HCT116 (cell line): Measurements from ENCODE around the gene PHF19. TPM values are rescaled to one million over a fixed set of nuclear protein-coding genes. Genes with fewer than 3 reads are reported as not detected.

Experiments
- ATAC-seq: fragments of 200-7000 bp; cut with Tn5 transposase; 2 replicates; pipeline ENCODE4 v1.9.1; 2020; ENCODE audit warnings: mild to moderate bottlenecking, moderate library complexity
- BruUV-seq: library from RNA; stranded (reverse); fragments of 400-500 nt; replicated peaks from 2 replicates; lab custom pipeline; 2021; lab: Mats Ljungman, UMichigan
- CTCF ChIA-PET: fragments of 300-600 bp; sonication (Branson Sonifier 250); formaldehyde crosslinking; loops from one replicate; lab custom pipeline; 2021; ENCODE audit warnings: antibody characterized with exemption; lab: Charles Lee
- POLR2A ChIA-PET: fragments of 300-600, 350-600 bp; sonication (Branson Sonifier 250); formaldehyde crosslinking; loops from one replicate; lab custom pipeline; 2021; ENCODE audit warnings: antibody characterized with exemption; lab: Charles Lee
- RAD21 ChIA-PET, 2 experiments: fragments of 300-600 bp; sonication (Branson Sonifier 250); formaldehyde crosslinking; loops; one replicate each; lab custom pipeline; 2023; ENCODE audit warnings: low total read pairs in 2 of 2; ENCODE audit not compliant: uncharacterized antibody in 2 of 2, unreplicated experiment in 2 of 2, low non-redundant PET in 1 of 2; lab: Charles Lee
- DNase-seq: peaks from one replicate; pipeline ENCODE4 v3.0.0-alpha.2; 2010; ENCODE audit warnings: low read depth, low spot score
- H2AFZ ChIP-seq: fragments of 200-600 bp; shearing (Covaris generic), sonication (generic); 2 replicates; pipeline ENCODE4 v1.6.1; 2017; ENCODE audit warnings: low read depth, mixed run types, mixed read lengths, antibody characterized with exemption, low read length; ENCODE audit not compliant: poor library complexity, severe bottlenecking
- H3K27ac ChIP-seq: 2 replicates; pipeline ENCODE4 v1.5.1; 2012; ENCODE audit warnings: low read depth, low read length
- H3K27me3 ChIP-seq: fragments of 200-600 bp; sonication (generic); 2 replicates; pipeline ENCODE4 v1.6.1; 2016; ENCODE audit warnings: mixed run types, low read length, mixed read lengths; ENCODE audit not compliant: insufficient read depth
- H3K36me3 ChIP-seq, 2 experiments: fragments of 200-500 bp in 1 of 2; fragments of 200-600 bp in 1 of 2; sonication (Bioruptor generic) in 1 of 2; sonication (generic) in 1 of 2; 2 replicates each; pipeline versions ENCODE4 v1.5.1 to v1.6.1; 2014 to 2016; ENCODE audit warnings: low read length in 2 of 2, inconsistent platforms in 1 of 2, mixed read lengths in 1 of 2, mixed run types in 1 of 2; ENCODE audit not compliant: insufficient read depth in 2 of 2, control insufficient read depth in 1 of 2
- H3K4me1 ChIP-seq, 2 experiments: fragments of 200-600 bp in 1 of 2; sonication (generic) in 1 of 2; 2 replicates each; pipeline versions ENCODE4 v1.5.1 to v1.6.1; 2012 to 2017; ENCODE audit warnings: low read length in 2 of 2, inconsistent platforms in 1 of 2, mild to moderate bottlenecking in 1 of 2, mixed read lengths in 1 of 2, mixed run types in 1 of 2, moderate library complexity in 1 of 2; ENCODE audit not compliant: insufficient read depth in 2 of 2, control insufficient read depth in 1 of 2
- H3K4me2 ChIP-seq: fragments of 200-600 bp; sonication (generic); 2 replicates; pipeline ENCODE4 v1.6.1; 2017; ENCODE audit warnings: mixed run types, low read length, mixed read lengths
- H3K4me3 ChIP-seq, 2 experiments: fragments of 200-600 bp in 1 of 2; sonication (generic) in 1 of 2; replicated peaks in 1 of 2; 2 replicates each; pipeline ENCODE4 v1.5.1; 2011 to 2016; ENCODE audit warnings: low read length in 2 of 2, control low read depth in 1 of 2, low read depth in 1 of 2, mild to moderate bottlenecking in 1 of 2, mixed read lengths in 1 of 2, mixed run types in 1 of 2
- H3K79me2 ChIP-seq: fragments of 200-600 bp; sonication (generic); 2 replicates; pipeline ENCODE4 v1.6.1; 2017; ENCODE audit warnings: mild to moderate bottlenecking, mixed run types, low read length, moderate library complexity, mixed read lengths; ENCODE audit not compliant: insufficient read depth
- H3K9ac ChIP-seq: fragments of 200-600 bp; sonication (generic); 2 replicates; pipeline ENCODE4 v1.6.1; 2016; ENCODE audit warnings: low read length, mixed read lengths
- H3K9me2 ChIP-seq: fragments of 200-600 bp; sonication (generic), shearing (Covaris generic); 2 replicates; pipeline ENCODE4 v1.6.1; 2017; ENCODE audit warnings: mixed run types, mild to moderate bottlenecking, moderate library complexity; ENCODE audit not compliant: insufficient read depth
- H3K9me3 ChIP-seq, 2 experiments: fragments of 200-500 bp in 1 of 2; fragments of 200-600 bp in 1 of 2; sonication (Bioruptor generic) in 1 of 2; sonication (generic) in 1 of 2; 2 replicates each; pipeline ENCODE4 v1.6.1; 2014 to 2017; ENCODE audit warnings: low read length in 2 of 2, mixed read lengths in 2 of 2, inconsistent platforms in 1 of 2, low read depth in 1 of 2, mild to moderate bottlenecking in 1 of 2, mixed run types in 1 of 2, moderate library complexity in 1 of 2; ENCODE audit not compliant: control insufficient read depth in 1 of 2, insufficient read depth in 1 of 2
- H4K20me1 ChIP-seq: fragments of 200-600 bp; sonication (generic), shearing (Covaris generic); 2 replicates; pipeline ENCODE4 v1.6.1; 2017; ENCODE audit warnings: mixed run types, mild to moderate bottlenecking, moderate library complexity; ENCODE audit not compliant: insufficient read depth
- EZH2 ChIP-seq: fragments of 200-600 bp; sonication (generic); IDR thresholded peaks from 2 replicates; pipeline ENCODE4 v1.6.1; 2017; ENCODE audit warnings: antibody characterized with exemption, mixed run types
- EZH2phosphoT487 ChIP-seq: fragments of 200-600 bp; IDR thresholded peaks from 2 replicates; pipeline ENCODE4 v1.6.1; 2018; ENCODE audit warnings: antibody characterized with exemption, borderline replicate concordance
- FOSL1 ChIP-seq: IDR thresholded peaks from 2 replicates; pipeline ENCODE4 v1.6.1; 2012; ENCODE audit warnings: low read depth
- JUND ChIP-seq: IDR thresholded peaks from 2 replicates; pipeline ENCODE4 v1.6.1; 2012
- POLR2A ChIP-seq: IDR thresholded peaks from 2 replicates; pipeline ENCODE4 v1.7.0; 2011; ENCODE audit warnings: borderline replicate concordance; ENCODE audit not compliant: insufficient read depth, insufficient read length; ENCODE audit errors: extremely low read depth
- POLR2AphosphoS5 ChIP-seq: IDR thresholded peaks from 2 replicates; pipeline ENCODE4 v1.6.1; 2011; ENCODE audit warnings: mild to moderate bottlenecking, low read depth, low read length, moderate library complexity
- TCF7L2 ChIP-seq: IDR thresholded peaks from 2 replicates; pipeline ENCODE4 v1.7.0; 2011; ENCODE audit warnings: borderline replicate concordance, inconsistent platforms; ENCODE audit not compliant: insufficient read depth, insufficient read length; ENCODE audit errors: extremely low read depth
- ZNF274 ChIP-seq: fragments of 200-500 bp; sonication (Bioruptor generic); IDR thresholded peaks from 2 replicates; pipeline ENCODE4 v1.6.1; 2014; ENCODE audit warnings: mild to moderate bottlenecking, low read depth, low read length, inconsistent platforms
- intact Hi-C: fragments of 100-400 bp; cut with micrococcal nuclease; formaldehyde crosslinking; loops from 2 replicates; pipeline ENCODE4 v1.10.0; 2022
- total RNA-seq: library from RNA; stranded (reverse); gene quantifications from one replicate; pipeline ENCODE4 v1.2.1, GENCODE V29; 2021; ENCODE audit not compliant: unreplicated experiment
- TF ChIP-seq, protein P1 (sequence below): IDR thresholded peaks from 2 replicates; pipeline ENCODE4 v1.6.1; 2012; ENCODE audit warnings: low read depth

The PHF19 gene
- total RNA-seq, 1 experiment from 2014 or later, result 74.0 TPM

DNA sequence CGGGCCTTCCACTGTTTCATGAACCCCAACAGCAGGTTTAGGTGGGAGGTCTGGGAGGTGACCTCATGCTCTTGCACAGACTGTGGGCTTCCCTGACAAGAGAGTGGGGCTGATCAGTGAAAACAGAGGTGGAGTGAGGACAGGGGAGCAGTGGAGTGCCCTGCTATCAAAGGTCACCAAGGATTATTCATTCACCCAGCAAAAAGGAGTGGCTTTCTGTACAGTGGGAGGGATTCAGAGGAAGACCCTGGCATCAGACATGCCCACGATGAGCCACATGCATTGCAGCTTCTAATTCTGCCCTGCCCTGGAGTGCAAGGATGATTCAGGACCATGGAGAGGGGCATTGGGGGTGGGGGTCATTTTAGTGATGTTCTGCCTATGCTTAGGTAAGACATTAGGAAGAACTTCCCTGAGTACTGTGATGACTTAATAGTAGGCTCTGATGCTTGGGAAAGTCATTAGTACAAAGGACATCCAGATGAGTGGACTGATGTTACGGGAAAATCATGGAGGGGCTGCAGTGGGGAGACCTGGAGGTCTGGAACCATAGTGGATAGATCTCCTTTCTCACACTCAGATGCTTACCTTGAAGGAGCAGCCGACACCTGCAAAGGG is 36.8 kb upstream of the PHF19 start:
- Histone ChIP-seq H3K9me2 (no peaks in the 10 kb centered on the region), H3K4me1 (peaks cover 6 to 14% of the 10 kb centered on the region in 2 experiments), H3K27me3 (no peaks in the 10 kb centered on the region), H3K4me2 (no peak overlapping the region), H3K79me2 (no peaks in the 10 kb centered on the region), H3K9me3 (no peaks in the 10 kb centered on the region), H3K36me3 (no peaks in the 10 kb centered on the region), H3K9ac (no peak overlapping the region), H4K20me1 (no peaks in the 10 kb centered on the region), H3K27ac (no peak overlapping the region), H2AFZ (no peak overlapping the region), H3K4me3 (no peak overlapping the region)
- RAD21 ChIA-PET, result no interaction called here
- intact Hi-C loops, result no loop called here
- BruUV-seq, result no TSS peak
- DNase-seq (no peak), ATAC-seq (no peak)
- CTCF ChIA-PET, result no interaction called here
- POLR2A ChIA-PET, result no interaction called here
- TF ChIP-seq TCF7L2 (no peak), POLR2A (no peak), FOSL1 (no peak), POLR2AphosphoS5 (no peak), ZNF274 (no peak), EZH2 (no peak), EZH2phosphoT487 (no peak), JUND (no peak)
- TF ChIP-seq, protein P1, sequence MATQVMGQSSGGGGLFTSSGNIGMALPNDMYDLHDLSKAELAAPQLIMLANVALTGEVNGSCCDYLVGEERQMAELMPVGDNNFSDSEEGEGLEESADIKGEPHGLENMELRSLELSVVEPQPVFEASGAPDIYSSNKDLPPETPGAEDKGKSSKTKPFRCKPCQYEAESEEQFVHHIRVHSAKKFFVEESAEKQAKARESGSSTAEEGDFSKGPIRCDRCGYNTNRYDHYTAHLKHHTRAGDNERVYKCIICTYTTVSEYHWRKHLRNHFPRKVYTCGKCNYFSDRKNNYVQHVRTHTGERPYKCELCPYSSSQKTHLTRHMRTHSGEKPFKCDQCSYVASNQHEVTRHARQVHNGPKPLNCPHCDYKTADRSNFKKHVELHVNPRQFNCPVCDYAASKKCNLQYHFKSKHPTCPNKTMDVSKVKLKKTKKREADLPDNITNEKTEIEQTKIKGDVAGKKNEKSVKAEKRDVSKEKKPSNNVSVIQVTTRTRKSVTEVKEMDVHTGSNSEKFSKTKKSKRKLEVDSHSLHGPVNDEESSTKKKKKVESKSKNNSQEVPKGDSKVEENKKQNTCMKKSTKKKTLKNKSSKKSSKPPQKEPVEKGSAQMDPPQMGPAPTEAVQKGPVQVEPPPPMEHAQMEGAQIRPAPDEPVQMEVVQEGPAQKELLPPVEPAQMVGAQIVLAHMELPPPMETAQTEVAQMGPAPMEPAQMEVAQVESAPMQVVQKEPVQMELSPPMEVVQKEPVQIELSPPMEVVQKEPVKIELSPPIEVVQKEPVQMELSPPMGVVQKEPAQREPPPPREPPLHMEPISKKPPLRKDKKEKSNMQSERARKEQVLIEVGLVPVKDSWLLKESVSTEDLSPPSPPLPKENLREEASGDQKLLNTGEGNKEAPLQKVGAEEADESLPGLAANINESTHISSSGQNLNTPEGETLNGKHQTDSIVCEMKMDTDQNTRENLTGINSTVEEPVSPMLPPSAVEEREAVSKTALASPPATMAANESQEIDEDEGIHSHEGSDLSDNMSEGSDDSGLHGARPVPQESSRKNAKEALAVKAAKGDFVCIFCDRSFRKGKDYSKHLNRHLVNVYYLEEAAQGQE, result peak; percentile 77
- TF ChIP-seq, all 23 proteins: peak for 1
